Neural cell (in vitro differentiated cells): ENCODE measurements around the gene CPSF3. TPM values are rescaled to one million over a fixed set of nuclear protein-coding genes. Genes with fewer than 3 reads are reported as not detected.

Experiments used
- H2AFZ ChIP-seq: fragments of 200-600, 300-800 bp; sonication (generic), shearing (Covaris generic); 2 replicates; pipeline ENCODE4 v1.6.0; 2014; ENCODE audit warnings: low read depth, mild to moderate bottlenecking, antibody characterized with exemption, low read length, moderate library complexity
- H3F3A ChIP-seq: fragments of 200-600 bp; shearing (Covaris generic); 2 replicates; pipeline ENCODE4 v1.6.1; 2016; ENCODE audit warnings: mild to moderate bottlenecking, moderate library complexity, mixed read lengths, antibody characterized with exemption, low read length; ENCODE audit not compliant: insufficient read depth, poor library complexity, severe bottlenecking
- H3K27ac ChIP-seq: fragments of 200-600, 300-800 bp; sonication (generic), shearing (Covaris generic); 2 replicates; pipeline ENCODE4 v1.5.1; 2014; ENCODE audit warnings: mild to moderate bottlenecking, low read length, moderate library complexity
- H3K27me3 ChIP-seq: fragments of 300-800, 200-600 bp; sonication (generic), shearing (Covaris generic); 2 replicates; pipeline ENCODE4 v1.6.0; 2014; ENCODE audit warnings: mild to moderate bottlenecking, low read depth, low read length, moderate library complexity; ENCODE audit not compliant: insufficient read depth
- H3K36me3 ChIP-seq: fragments of 300-800, 200-600 bp; sonication (generic), shearing (Covaris generic); 2 replicates; pipeline ENCODE4 v1.5.1; 2014; ENCODE audit warnings: mild to moderate bottlenecking, antibody characterized with exemption, low read length, moderate library complexity; ENCODE audit not compliant: insufficient read depth
- H3K4me2 ChIP-seq: fragments of 300-800, 200-600 bp; sonication (generic), shearing (Covaris generic); 2 replicates; pipeline ENCODE4 v1.6.0; 2014; ENCODE audit warnings: mild to moderate bottlenecking, low read length
- H3K4me3 ChIP-seq: fragments of 300-800, 200-600 bp; sonication (generic), shearing (Covaris generic); 2 replicates; pipeline ENCODE4 v1.5.1; 2014; ENCODE audit warnings: mild to moderate bottlenecking, low read length, moderate library complexity
- H3K79me2 ChIP-seq: fragments of 200-600 bp; shearing (Covaris generic); replicated peaks from 2 replicates; pipeline ENCODE4 v1.6.0; 2014; ENCODE audit warnings: mild to moderate bottlenecking, low read length, moderate library complexity; ENCODE audit not compliant: insufficient read depth
- H3K9ac ChIP-seq: fragments of 300-800, 200-600 bp; sonication (generic), shearing (Covaris generic); 2 replicates; pipeline ENCODE4 v1.6.1; 2016; ENCODE audit warnings: mild to moderate bottlenecking, low read length, mixed read lengths
- H3K9me2 ChIP-seq: fragments of 200-600 bp; shearing (Covaris generic); 2 replicates; pipeline ENCODE4 v1.6.1; 2016; ENCODE audit warnings: mild to moderate bottlenecking, low read length, mixed read lengths; ENCODE audit not compliant: insufficient read depth
- H3K9me3 ChIP-seq: fragments of 200-600, 300-800 bp; sonication (generic), shearing (Covaris generic); 2 replicates; pipeline ENCODE4 v1.6.1; 2016; ENCODE audit warnings: mild to moderate bottlenecking, mixed run types, low read length, moderate library complexity, mixed read lengths
- H4K20me1 ChIP-seq: fragments of 200-600 bp; shearing (Covaris generic); 2 replicates; pipeline ENCODE4 v1.6.1; 2016; ENCODE audit warnings: mild to moderate bottlenecking, mixed run types; ENCODE audit not compliant: insufficient read depth
- EP300 ChIP-seq: fragments of 450-650 bp; conservative IDR thresholded peaks from 2 replicates; pipeline ENCODE4 v1.6.1; 2014; ENCODE audit warnings: antibody characterized with exemption, mild to moderate bottlenecking, moderate library complexity; ENCODE audit not compliant: poor library complexity, severe bottlenecking
- EZH2 ChIP-seq: fragments of 200-600, 300-800 bp; shearing (Covaris generic), sonication (generic); IDR thresholded peaks from 2 replicates; pipeline ENCODE4 v1.6.1; 2014; ENCODE audit warnings: antibody characterized with exemption, low read length, borderline replicate concordance, mild to moderate bottlenecking; ENCODE audit not compliant: insufficient read depth, poor library complexity, severe bottlenecking
- MXI1 ChIP-seq: fragments of 450-650 bp; conservative IDR thresholded peaks from 2 replicates; pipeline ENCODE4 v1.6.1; 2014; ENCODE audit warnings: antibody characterized with exemption, mild to moderate bottlenecking; ENCODE audit not compliant: poor library complexity, severe bottlenecking
- POLR2AphosphoS5 ChIP-seq: IDR thresholded peaks from 2 replicates; pipeline ENCODE4 v1.6.1; 2012
- RAD21 ChIP-seq: fragments of 450-650 bp; conservative IDR thresholded peaks from 2 replicates; pipeline ENCODE4 v1.6.1; 2014; ENCODE audit warnings: antibody characterized with exemption, mild to moderate bottlenecking, moderate library complexity
- SMC3 ChIP-seq: fragments of 450-650 bp; conservative IDR thresholded peaks from 2 replicates; pipeline ENCODE4 v1.6.1; 2014; ENCODE audit warnings: antibody characterized with exemption, mild to moderate bottlenecking, moderate library complexity; ENCODE audit not compliant: poor library complexity
- TAF1 ChIP-seq: IDR thresholded peaks from 2 replicates; pipeline ENCODE4 v1.6.1; 2012; ENCODE audit warnings: low read depth
- polyA plus RNA-seq: library from polyadenylated mRNA; depleted of rRNA; stranded (reverse); fragments of >200 nt; gene quantifications from 2 replicates; pipeline ENCODE4 v1.2.3, GENCODE V29; 2014
- TF ChIP-seq, protein P1 (sequence below): IDR thresholded peaks from 2 replicates; pipeline ENCODE4 v1.6.1; 2012; ENCODE audit warnings: borderline replicate concordance
- TF ChIP-seq, protein P2 (sequence below): fragments of 450-650 bp; IDR thresholded peaks from 2 replicates; pipeline ENCODE4 v1.5.1; 2014; ENCODE audit warnings: antibody characterized with exemption, mild to moderate bottlenecking, moderate library complexity; ENCODE audit not compliant: poor library complexity, severe bottlenecking

The CPSF3 gene
- polyA plus RNA-seq, 1 donor from 2014 or later = 56.0 TPM

DNA sequence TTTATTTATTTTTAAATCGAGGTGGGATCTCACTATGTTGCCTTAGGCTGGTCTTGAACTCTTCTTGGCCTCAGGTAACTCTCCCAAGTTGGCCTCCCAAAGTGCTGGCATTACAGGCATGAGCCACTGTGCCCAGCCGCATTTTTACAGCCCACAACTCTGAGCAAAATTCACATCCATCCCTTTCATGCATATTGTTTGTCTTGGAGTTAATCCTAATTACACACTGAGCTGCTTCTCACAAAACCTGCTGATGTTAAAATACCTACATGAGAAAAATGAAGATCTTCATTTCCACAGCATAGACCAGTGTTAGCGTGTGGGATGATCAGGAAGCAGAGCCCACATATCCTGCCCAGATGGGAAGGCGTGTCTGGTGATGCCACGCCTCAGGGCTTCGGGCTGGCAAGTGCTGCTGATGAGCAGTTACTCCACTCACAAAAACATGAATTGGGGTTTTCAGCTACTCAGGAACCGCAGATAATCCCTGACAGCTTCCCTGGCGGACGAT lies 14.8 kb upstream of the CPSF3 start:
- no peak overlapping the region for H2AFZ ChIP-seq

DNA sequence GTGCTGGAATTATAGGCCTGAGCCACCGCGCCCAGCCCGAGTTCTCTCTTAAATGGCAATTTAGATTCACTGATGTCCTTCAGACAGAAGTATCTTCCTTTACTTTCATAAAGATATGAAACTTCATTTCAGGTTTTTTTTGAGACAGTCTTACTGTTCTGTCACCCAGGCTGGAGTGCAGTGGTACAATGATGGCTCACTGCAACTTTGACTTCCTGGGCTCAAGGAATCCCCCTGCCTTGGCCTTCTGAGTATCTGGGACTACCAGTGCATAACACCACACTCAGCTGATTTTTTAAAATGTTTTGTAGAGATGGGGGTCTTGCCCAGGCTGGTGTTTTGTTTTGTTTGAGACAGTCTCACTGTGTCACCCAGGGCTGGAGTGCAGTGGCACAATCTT lies 13.3 kb upstream of the CPSF3 start:
- no peak overlapping the region for H3K27ac ChIP-seq
- H3K9me2 ChIP-seq = no peaks in the 10 kb centered on the region
- H3K79me2 ChIP-seq = no peaks in the 10 kb centered on the region
- TF ChIP-seq MXI1 = no peak
- TF ChIP-seq POLR2AphosphoS5 = no peak
- no peak for TF ChIP-seq SMC3
- no peak for TF ChIP-seq TAF1
- H3K27me3 ChIP-seq = no peaks in the 10 kb centered on the region
- no peaks in the 10 kb centered on the region for H4K20me1 ChIP-seq
- H3K4me3 ChIP-seq = no peak overlapping the region
- H3K9me3 ChIP-seq = no peaks in the 10 kb centered on the region
- H3K4me2 ChIP-seq = no peak overlapping the region
- H3F3A ChIP-seq = no peaks in the 10 kb centered on the region
- peaks cover 1% of the 10 kb centered on the region for H3K36me3 ChIP-seq
- no peak overlapping the region for H3K9ac ChIP-seq
- no peak overlapping the region for H2AFZ ChIP-seq

More for the DNA sequence above, 14.8 kb upstream of the CPSF3 start:
- peaks cover 5% of the 10 kb centered on the region for H3K36me3 ChIP-seq
- no peaks in the 10 kb centered on the region for H4K20me1 ChIP-seq
- H3K4me2 ChIP-seq = no peak overlapping the region
- no peaks in the 10 kb centered on the region for H3K9me2 ChIP-seq
- no peaks in the 10 kb centered on the region for H3K79me2 ChIP-seq
- no peak for TF ChIP-seq TAF1
- no peaks in the 10 kb centered on the region for H3K9me3 ChIP-seq
- no peak overlapping the region for H3K27ac ChIP-seq
- H3F3A ChIP-seq = no peaks in the 10 kb centered on the region
- H3K9ac ChIP-seq = no peak overlapping the region
- no peak overlapping the region for H3K4me3 ChIP-seq
- no peaks in the 10 kb centered on the region for H3K27me3 ChIP-seq

DNA sequence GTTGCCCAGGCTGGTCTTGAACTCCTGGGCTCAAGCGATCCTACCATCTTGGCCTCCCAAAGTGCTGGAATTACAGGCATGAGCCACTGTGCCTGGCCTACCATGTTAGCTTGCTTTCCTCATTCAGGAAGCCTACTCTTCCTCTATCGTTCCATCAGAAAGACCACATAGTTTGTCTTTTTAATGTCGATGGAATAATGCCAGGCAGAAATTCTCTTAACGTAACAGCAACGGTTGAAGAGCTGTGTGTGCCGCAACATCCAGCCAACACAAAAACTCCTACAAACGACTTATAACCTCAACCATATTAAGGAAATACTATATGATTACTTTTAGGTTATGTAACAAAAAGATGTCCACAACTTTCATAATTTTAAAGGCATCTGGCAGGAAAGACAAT lies 10.7 kb upstream of the CPSF3 start:
- H3K9me3 ChIP-seq = no peaks in the 10 kb centered on the region
- no peak overlapping the region for H3K27ac ChIP-seq
- no peak overlapping the region for H2AFZ ChIP-seq
- H3K27me3 ChIP-seq = no peaks in the 10 kb centered on the region
- H3K4me3 ChIP-seq = no peak overlapping the region
- H3K36me3 ChIP-seq = no peaks in the 10 kb centered on the region
- no peak overlapping the region for H3K9ac ChIP-seq
- no peaks in the 10 kb centered on the region for H4K20me1 ChIP-seq
- H3K4me2 ChIP-seq = no peak overlapping the region
- TF ChIP-seq, protein P1, sequence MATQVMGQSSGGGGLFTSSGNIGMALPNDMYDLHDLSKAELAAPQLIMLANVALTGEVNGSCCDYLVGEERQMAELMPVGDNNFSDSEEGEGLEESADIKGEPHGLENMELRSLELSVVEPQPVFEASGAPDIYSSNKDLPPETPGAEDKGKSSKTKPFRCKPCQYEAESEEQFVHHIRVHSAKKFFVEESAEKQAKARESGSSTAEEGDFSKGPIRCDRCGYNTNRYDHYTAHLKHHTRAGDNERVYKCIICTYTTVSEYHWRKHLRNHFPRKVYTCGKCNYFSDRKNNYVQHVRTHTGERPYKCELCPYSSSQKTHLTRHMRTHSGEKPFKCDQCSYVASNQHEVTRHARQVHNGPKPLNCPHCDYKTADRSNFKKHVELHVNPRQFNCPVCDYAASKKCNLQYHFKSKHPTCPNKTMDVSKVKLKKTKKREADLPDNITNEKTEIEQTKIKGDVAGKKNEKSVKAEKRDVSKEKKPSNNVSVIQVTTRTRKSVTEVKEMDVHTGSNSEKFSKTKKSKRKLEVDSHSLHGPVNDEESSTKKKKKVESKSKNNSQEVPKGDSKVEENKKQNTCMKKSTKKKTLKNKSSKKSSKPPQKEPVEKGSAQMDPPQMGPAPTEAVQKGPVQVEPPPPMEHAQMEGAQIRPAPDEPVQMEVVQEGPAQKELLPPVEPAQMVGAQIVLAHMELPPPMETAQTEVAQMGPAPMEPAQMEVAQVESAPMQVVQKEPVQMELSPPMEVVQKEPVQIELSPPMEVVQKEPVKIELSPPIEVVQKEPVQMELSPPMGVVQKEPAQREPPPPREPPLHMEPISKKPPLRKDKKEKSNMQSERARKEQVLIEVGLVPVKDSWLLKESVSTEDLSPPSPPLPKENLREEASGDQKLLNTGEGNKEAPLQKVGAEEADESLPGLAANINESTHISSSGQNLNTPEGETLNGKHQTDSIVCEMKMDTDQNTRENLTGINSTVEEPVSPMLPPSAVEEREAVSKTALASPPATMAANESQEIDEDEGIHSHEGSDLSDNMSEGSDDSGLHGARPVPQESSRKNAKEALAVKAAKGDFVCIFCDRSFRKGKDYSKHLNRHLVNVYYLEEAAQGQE = no peak
- TF ChIP-seq MXI1 (no peak), SMC3 (no peak), RAD21 (no peak), EP300 (no peak), TAF1 (no peak), EZH2 (no peak), POLR2AphosphoS5 (no peak)
- TF ChIP-seq, protein P2, sequence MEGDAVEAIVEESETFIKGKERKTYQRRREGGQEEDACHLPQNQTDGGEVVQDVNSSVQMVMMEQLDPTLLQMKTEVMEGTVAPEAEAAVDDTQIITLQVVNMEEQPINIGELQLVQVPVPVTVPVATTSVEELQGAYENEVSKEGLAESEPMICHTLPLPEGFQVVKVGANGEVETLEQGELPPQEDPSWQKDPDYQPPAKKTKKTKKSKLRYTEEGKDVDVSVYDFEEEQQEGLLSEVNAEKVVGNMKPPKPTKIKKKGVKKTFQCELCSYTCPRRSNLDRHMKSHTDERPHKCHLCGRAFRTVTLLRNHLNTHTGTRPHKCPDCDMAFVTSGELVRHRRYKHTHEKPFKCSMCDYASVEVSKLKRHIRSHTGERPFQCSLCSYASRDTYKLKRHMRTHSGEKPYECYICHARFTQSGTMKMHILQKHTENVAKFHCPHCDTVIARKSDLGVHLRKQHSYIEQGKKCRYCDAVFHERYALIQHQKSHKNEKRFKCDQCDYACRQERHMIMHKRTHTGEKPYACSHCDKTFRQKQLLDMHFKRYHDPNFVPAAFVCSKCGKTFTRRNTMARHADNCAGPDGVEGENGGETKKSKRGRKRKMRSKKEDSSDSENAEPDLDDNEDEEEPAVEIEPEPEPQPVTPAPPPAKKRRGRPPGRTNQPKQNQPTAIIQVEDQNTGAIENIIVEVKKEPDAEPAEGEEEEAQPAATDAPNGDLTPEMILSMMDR = no peak
- no peaks in the 10 kb centered on the region for H3K79me2 ChIP-seq
- no peaks in the 10 kb centered on the region for H3K9me2 ChIP-seq
- no peaks in the 10 kb centered on the region for H3F3A ChIP-seq
